DOHH2 (cell line): ENCODE measurements around the gene CLIC1.

Experiments used
- H3F3A ChIP-seq: fragments of 200-600 bp; sonication (generic), shearing (Covaris generic); 2 replicates; pipeline ENCODE4 v1.6.0; 2016; ENCODE audit warnings: antibody characterized with exemption, mild to moderate bottlenecking; ENCODE audit not compliant: control insufficient read depth, insufficient read depth
- H3K27ac ChIP-seq: fragments of 200-600 bp; sonication (generic); 2 replicates; pipeline ENCODE4 v1.5.1; 2014; ENCODE audit warnings: low read depth, mild to moderate bottlenecking, low read length, moderate library complexity
- H3K27me3 ChIP-seq: fragments of 200-600 bp; sonication (generic); 2 replicates; pipeline ENCODE4 v1.6.1; 2014; ENCODE audit warnings: mild to moderate bottlenecking, low read length, mixed read lengths; ENCODE audit not compliant: control insufficient read depth
- H3K36me3 ChIP-seq: fragments of 200-600 bp; sonication (generic); 2 replicates; pipeline ENCODE4 v1.6.1; 2014; ENCODE audit warnings: mild to moderate bottlenecking, low read length, moderate library complexity, mixed read lengths; ENCODE audit not compliant: control insufficient read depth
- H3K4me1 ChIP-seq: fragments of 200-600 bp; sonication (generic); 2 replicates; pipeline ENCODE4 v1.6.1; 2014; ENCODE audit warnings: mild to moderate bottlenecking, low read length, mixed read lengths; ENCODE audit not compliant: control insufficient read depth
- H3K4me2 ChIP-seq: fragments of 200-600 bp; sonication (generic); 2 replicates; pipeline ENCODE4 v1.6.0; 2014; ENCODE audit warnings: mild to moderate bottlenecking, low read length, moderate library complexity
- H3K4me3 ChIP-seq: fragments of 200-600 bp; sonication (generic); 2 replicates; pipeline ENCODE4 v1.5.1; 2014; ENCODE audit warnings: mild to moderate bottlenecking, low read length, mixed read lengths
- H3K79me2 ChIP-seq: fragments of 200-600 bp; sonication (generic); 2 replicates; pipeline ENCODE4 v1.6.1; 2014; ENCODE audit warnings: mild to moderate bottlenecking, low read length, mixed read lengths; ENCODE audit not compliant: control insufficient read depth
- H3K9me2 ChIP-seq: fragments of 200-600 bp; sonication (generic); replicated peaks from 2 replicates; pipeline ENCODE4 v1.6.1; 2014; ENCODE audit warnings: mild to moderate bottlenecking, low read length, mixed read lengths; ENCODE audit not compliant: control insufficient read depth
- H3K9me3 ChIP-seq: fragments of 200-600 bp; sonication (generic); 2 replicates; pipeline ENCODE4 v1.6.1; 2014; ENCODE audit warnings: antibody characterized with exemption, low read length, mixed read lengths; ENCODE audit not compliant: control insufficient read depth, insufficient read depth
- H4K20me1 ChIP-seq: fragments of 200-600 bp; sonication (generic); 2 replicates; pipeline ENCODE4 v1.6.0; 2014; ENCODE audit warnings: low read depth, mild to moderate bottlenecking, antibody characterized with exemption, low read length, moderate library complexity; ENCODE audit not compliant: control insufficient read depth, insufficient read depth
- EZH2phosphoT487 ChIP-seq: fragments of 200-600 bp; sonication (generic); IDR thresholded peaks from 2 replicates; pipeline ENCODE4 v1.6.1; 2017; ENCODE audit warnings: borderline replicate concordance, mild to moderate bottlenecking, antibody characterized with exemption, low read length, moderate library complexity, mixed read lengths
- TF ChIP-seq, protein P1 (sequence below): fragments of 200-600 bp; sonication (generic); IDR thresholded peaks from one replicate; pipeline ENCODE4 v1.5.1; 2014; ENCODE audit warnings: antibody characterized with exemption, mild to moderate bottlenecking, low read depth, low read length; ENCODE audit not compliant: poor library complexity, severe bottlenecking

CLIC1 gene

DNA sequence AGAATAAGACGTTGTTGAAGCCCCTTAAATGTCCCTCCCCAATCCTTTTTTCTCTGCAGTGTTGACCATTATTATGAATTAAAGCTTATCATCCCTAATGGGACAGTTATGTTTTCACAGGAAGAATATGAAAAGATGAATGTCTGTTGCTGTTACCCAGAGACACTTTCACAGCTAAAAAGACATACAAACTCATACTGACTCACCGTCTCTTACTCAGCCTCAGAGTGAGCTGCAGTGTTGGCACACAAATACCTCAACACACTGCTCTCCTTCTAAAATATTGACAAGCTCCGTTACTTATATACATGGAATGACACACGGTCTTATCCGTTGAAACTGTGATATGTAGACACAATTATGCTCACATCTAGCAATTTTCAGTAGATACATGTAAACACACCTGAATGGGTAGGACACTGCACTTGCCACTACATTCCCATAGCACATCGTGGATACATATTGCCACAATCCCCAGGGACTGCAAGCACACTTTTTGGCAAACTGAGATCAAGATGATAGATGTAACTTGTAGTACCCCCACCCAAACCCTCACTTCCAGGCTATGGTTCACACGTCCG is 16.5 kb upstream of the CLIC1 start:
- Histone ChIP-seq H3K4me3 (no peak overlapping the region), H3K4me1 (no peaks in the 10 kb centered on the region), H3K79me2 (no peaks in the 10 kb centered on the region), H4K20me1 (no peaks in the 10 kb centered on the region), H3K4me2 (no peak overlapping the region), H3K36me3 (peaks cover 16% of the 10 kb centered on the region), H3K9me2 (no peaks in the 10 kb centered on the region), H3K27ac (no peak overlapping the region), H3K9me3 (no peaks in the 10 kb centered on the region), H3K27me3 (no peaks in the 10 kb centered on the region), H3F3A (peaks cover 10% of the 10 kb centered on the region)
- TF ChIP-seq, protein P1, sequence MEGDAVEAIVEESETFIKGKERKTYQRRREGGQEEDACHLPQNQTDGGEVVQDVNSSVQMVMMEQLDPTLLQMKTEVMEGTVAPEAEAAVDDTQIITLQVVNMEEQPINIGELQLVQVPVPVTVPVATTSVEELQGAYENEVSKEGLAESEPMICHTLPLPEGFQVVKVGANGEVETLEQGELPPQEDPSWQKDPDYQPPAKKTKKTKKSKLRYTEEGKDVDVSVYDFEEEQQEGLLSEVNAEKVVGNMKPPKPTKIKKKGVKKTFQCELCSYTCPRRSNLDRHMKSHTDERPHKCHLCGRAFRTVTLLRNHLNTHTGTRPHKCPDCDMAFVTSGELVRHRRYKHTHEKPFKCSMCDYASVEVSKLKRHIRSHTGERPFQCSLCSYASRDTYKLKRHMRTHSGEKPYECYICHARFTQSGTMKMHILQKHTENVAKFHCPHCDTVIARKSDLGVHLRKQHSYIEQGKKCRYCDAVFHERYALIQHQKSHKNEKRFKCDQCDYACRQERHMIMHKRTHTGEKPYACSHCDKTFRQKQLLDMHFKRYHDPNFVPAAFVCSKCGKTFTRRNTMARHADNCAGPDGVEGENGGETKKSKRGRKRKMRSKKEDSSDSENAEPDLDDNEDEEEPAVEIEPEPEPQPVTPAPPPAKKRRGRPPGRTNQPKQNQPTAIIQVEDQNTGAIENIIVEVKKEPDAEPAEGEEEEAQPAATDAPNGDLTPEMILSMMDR: no peak
- no peak for TF ChIP-seq EZH2phosphoT487

DNA sequence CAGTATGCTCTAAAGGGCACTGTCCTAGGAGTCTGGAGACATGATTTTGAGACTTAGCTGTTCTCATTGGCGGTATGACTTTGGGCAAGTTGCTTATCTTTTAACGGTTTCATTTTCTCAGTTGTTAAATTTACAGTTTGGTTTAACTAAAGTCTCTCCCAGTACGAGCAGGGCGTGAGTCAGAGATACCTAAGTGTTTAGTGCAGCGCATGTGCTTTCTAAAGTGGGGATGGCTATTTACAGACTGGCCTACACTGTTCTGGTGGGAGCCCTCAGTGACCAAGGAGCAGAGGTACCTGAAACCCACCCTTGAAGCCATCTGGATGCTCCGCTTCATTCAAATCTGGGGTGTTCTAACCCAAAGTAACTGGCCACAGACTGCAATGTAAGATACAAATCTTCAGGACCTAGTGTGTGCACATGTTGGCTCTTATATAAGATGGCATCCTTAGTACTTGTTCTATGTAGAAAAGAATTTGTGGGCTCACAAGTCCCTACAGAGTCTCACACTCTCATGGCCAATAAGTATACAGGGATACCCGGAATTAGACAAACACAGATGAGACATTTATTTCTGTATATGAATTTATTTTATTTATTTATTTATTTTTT is 14.2 kb upstream of the CLIC1 start:
- H3F3A ChIP-seq: peaks cover 10% of the 10 kb centered on the region
- TF ChIP-seq, protein P1: no peak
- no peak for TF ChIP-seq EZH2phosphoT487
- H3K9me3 ChIP-seq: no peaks in the 10 kb centered on the region
- H3K9me2 ChIP-seq: no peaks in the 10 kb centered on the region
- no peak overlapping the region for H3K4me3 ChIP-seq
- H3K79me2 ChIP-seq: no peaks in the 10 kb centered on the region
- no peaks in the 10 kb centered on the region for H3K27me3 ChIP-seq
- H4K20me1 ChIP-seq: no peaks in the 10 kb centered on the region
- H3K4me1 ChIP-seq: no peaks in the 10 kb centered on the region
- no peak overlapping the region for H3K4me2 ChIP-seq
- no peak overlapping the region for H3K27ac ChIP-seq
- peaks cover 27% of the 10 kb centered on the region for H3K36me3 ChIP-seq

DNA sequence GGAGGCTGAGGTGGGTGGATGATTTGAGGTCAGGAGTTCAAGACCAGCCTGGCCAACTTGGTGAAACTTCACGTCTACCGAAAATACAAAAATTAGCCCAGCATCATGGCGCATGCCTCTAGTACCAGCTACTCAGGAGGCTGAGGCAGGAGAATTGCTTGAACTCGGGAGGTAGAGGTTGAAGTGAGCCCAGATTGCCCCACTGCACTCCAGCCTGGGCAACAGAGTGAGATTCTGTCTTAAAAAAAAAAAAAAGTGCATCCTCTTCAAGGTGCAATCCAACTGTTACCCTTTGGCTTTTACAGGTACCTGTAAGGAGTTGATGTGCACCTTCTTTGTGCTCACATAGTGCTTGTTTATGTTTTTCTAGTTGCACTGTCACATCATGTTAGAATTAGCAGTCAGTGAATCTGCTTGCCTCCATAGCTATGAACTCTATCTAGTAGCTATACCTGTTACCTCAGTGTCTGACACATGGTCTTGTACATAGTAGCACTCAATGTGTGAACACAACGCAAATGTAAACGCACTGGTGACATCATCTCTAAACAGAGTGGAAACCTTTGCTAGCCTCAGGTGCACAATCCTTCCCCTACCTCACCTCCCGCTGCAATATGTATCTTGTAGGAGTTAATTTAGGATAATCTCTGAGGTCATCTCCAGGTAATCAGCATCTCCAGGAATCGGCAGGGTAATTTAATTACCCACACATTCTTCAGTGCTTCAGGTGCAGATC is 13.1 kb upstream of the CLIC1 start:
- Histone ChIP-seq H3K4me1 (0 out of 2 replicates have a peak, but pooled peaks cover 1% of the 10 kb centered on the region), H3K4me2 (no peak overlapping the region), H3K79me2 (no peaks in the 10 kb centered on the region), H3K27me3 (no peaks in the 10 kb centered on the region), H3F3A (peaks cover 10% of the 10 kb centered on the region), H3K27ac (no peak overlapping the region), H3K9me2 (no peaks in the 10 kb centered on the region), H3K36me3 (peaks cover 36% of the 10 kb centered on the region), H4K20me1 (no peaks in the 10 kb centered on the region), H3K4me3 (no peak overlapping the region), H3K9me3 (no peaks in the 10 kb centered on the region)
- TF ChIP-seq, protein P1: no peak
